Astrocyte (in vitro differentiated cells and primary cell): ENCODE results near the gene GPRASP3. TPM values are rescaled to one million over a fixed set of nuclear protein-coding genes. Genes with fewer than 3 reads are reported as not detected.
A peak's percentile ranks its signal among the peaks of the same experiment; 100 is the strongest.

ENCODE experiments used
- DNase-seq: peaks from one replicate; pipeline ENCODE4 v3.0.0-alpha.2; 2010; ENCODE audit warnings: low read depth
- FAIRE-seq: peaks from 2 replicates; lab custom pipeline; 2011; peaks lifted over from hg19 to GRCh38; lab: Jason Lieb, UNC
- H2AFZ ChIP-seq: 2 replicates; pipeline ENCODE4 v1.6.0; 2012; ENCODE audit warnings: low read depth, low read length, inconsistent platforms
- H3K27ac ChIP-seq: 2 replicates; pipeline ENCODE4 v1.5.1; 2011; ENCODE audit warnings: low read depth, low read length, inconsistent platforms
- H3K27me3 ChIP-seq: 2 replicates; pipeline ENCODE4 v1.6.0; 2011; ENCODE audit warnings: low read length, inconsistent platforms; ENCODE audit not compliant: insufficient read depth
- H3K36me3 ChIP-seq: 2 replicates; pipeline ENCODE4 v1.5.1; 2011; ENCODE audit warnings: low read length, inconsistent platforms; ENCODE audit not compliant: insufficient read depth
- H3K4me1 ChIP-seq: 2 replicates; pipeline ENCODE4 v1.5.1; 2011; ENCODE audit warnings: low read length, inconsistent platforms; ENCODE audit not compliant: insufficient read depth
- H3K4me2 ChIP-seq: 2 replicates; pipeline ENCODE4 v1.6.0; 2012; ENCODE audit warnings: low read length, inconsistent platforms
- H3K4me3 ChIP-seq: 2 replicates; pipeline ENCODE4 v1.5.1; 2011; ENCODE audit warnings: low read depth, mild to moderate bottlenecking, low read length, inconsistent platforms; ENCODE audit not compliant: insufficient read depth
- H3K79me2 ChIP-seq: 2 replicates; pipeline ENCODE4 v1.6.0; 2012; ENCODE audit warnings: mild to moderate bottlenecking, low read length, inconsistent platforms; ENCODE audit not compliant: insufficient read depth
- H3K9ac ChIP-seq: 2 replicates; pipeline ENCODE4 v1.6.0; 2012; ENCODE audit warnings: mild to moderate bottlenecking, low read length, inconsistent platforms
- H3K9me3 ChIP-seq: 2 replicates; pipeline ENCODE4 v1.5.1; 2012; ENCODE audit warnings: low read depth, mild to moderate bottlenecking, low read length, inconsistent platforms; ENCODE audit not compliant: insufficient read depth
- H4K20me1 ChIP-seq: 2 replicates; pipeline ENCODE4 v1.6.0; 2012; ENCODE audit warnings: low read length, inconsistent platforms; ENCODE audit not compliant: insufficient read depth
- H3K27ac Mint-ChIP-seq: one replicate; pipeline ENCODE4 v1.8.0; 2021; ENCODE audit warnings: mild to moderate bottlenecking, mixed read lengths; ENCODE audit not compliant: unreplicated experiment
- H3K27me3 Mint-ChIP-seq: one replicate; pipeline ENCODE4 v1.8.0; 2021; ENCODE audit warnings: low read depth, mixed read lengths; ENCODE audit not compliant: unreplicated experiment
- H3K36me3 Mint-ChIP-seq: one replicate; pipeline ENCODE4 v1.8.0; 2021; ENCODE audit warnings: low read depth, mixed read lengths; ENCODE audit not compliant: unreplicated experiment
- H3K4me1 Mint-ChIP-seq: one replicate; pipeline ENCODE4 v1.8.0; 2021; ENCODE audit warnings: low read depth, mixed read lengths; ENCODE audit not compliant: unreplicated experiment
- H3K4me3 Mint-ChIP-seq: one replicate; pipeline ENCODE4 v1.8.0; 2021; ENCODE audit warnings: mild to moderate bottlenecking, moderate library complexity, mixed read lengths; ENCODE audit not compliant: unreplicated experiment
- H3K9me3 Mint-ChIP-seq: one replicate; pipeline ENCODE4 v1.8.0; 2021; ENCODE audit warnings: mild to moderate bottlenecking, mixed read lengths; ENCODE audit not compliant: unreplicated experiment
- EZH2 ChIP-seq: IDR thresholded peaks from 2 replicates; pipeline ENCODE4 v1.6.1; 2012; ENCODE audit warnings: mild to moderate bottlenecking, low read length, inconsistent platforms; ENCODE audit not compliant: insufficient read depth
- total RNA-seq: library from RNA; stranded (reverse); gene quantifications from 2 replicates; pipeline ENCODE4 v1.2.1, GENCODE V29; 2021
- TF ChIP-seq, protein P1 (sequence below): IDR thresholded peaks from 2 replicates; pipeline ENCODE4 v1.5.1; 2011; ENCODE audit warnings: low read depth, mild to moderate bottlenecking, inconsistent platforms, low read length, moderate library complexity; ENCODE audit not compliant: insufficient read depth

GPRASP3 gene
- total RNA-seq, 1 donor from 2014 or later = 8.0 TPM

DNA sequence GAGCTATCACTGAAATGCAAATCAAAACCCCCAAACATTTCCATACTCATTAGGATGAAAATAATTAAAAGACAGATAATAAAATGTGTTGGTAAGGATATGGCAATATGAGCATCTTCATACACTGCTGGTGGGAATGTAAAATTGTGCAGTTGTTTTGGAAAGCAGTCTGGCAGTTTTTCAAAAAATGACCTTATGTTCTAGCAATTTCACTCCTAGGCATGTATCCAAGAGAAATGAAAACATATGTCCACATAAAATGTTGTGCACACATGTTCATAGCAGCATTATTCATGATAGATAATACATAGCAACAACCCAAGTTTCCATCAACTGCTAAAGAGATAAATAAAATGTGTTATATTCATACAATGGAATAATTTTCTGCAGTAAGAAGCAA is 23.0 kb upstream of the GPRASP3 start:
- Histone ChIP-seq H3K4me3 (no peak overlapping the region), H3K4me1 (no peaks in the 10 kb centered on the region), H3K9me3 (no peaks in the 10 kb centered on the region), H3K4me2 (no peak overlapping the region), H2AFZ (no peak overlapping the region), H4K20me1 (no peaks in the 10 kb centered on the region), H3K9ac (no peak overlapping the region), H3K27ac (no peak overlapping the region), H3K27me3 (no peaks in the 10 kb centered on the region), H3K36me3 (no peaks in the 10 kb centered on the region), H3K79me2 (no peaks in the 10 kb centered on the region)
- no peaks in the 10 kb centered on the region for H3K9me3 Mint-ChIP-seq
- TF ChIP-seq, protein P1, sequence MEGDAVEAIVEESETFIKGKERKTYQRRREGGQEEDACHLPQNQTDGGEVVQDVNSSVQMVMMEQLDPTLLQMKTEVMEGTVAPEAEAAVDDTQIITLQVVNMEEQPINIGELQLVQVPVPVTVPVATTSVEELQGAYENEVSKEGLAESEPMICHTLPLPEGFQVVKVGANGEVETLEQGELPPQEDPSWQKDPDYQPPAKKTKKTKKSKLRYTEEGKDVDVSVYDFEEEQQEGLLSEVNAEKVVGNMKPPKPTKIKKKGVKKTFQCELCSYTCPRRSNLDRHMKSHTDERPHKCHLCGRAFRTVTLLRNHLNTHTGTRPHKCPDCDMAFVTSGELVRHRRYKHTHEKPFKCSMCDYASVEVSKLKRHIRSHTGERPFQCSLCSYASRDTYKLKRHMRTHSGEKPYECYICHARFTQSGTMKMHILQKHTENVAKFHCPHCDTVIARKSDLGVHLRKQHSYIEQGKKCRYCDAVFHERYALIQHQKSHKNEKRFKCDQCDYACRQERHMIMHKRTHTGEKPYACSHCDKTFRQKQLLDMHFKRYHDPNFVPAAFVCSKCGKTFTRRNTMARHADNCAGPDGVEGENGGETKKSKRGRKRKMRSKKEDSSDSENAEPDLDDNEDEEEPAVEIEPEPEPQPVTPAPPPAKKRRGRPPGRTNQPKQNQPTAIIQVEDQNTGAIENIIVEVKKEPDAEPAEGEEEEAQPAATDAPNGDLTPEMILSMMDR = no peak
- TF ChIP-seq EZH2 = no peak
- no peaks in the 10 kb centered on the region for H3K36me3 Mint-ChIP-seq
- H3K4me1 Mint-ChIP-seq = no peaks in the 10 kb centered on the region
- DNase-seq (peak; percentile 19), FAIRE-seq (peak; percentile 69)
- no peak overlapping the region for H3K4me3 Mint-ChIP-seq
- H3K27ac Mint-ChIP-seq = no peak overlapping the region
- no peaks in the 10 kb centered on the region for H3K27me3 Mint-ChIP-seq

DNA sequence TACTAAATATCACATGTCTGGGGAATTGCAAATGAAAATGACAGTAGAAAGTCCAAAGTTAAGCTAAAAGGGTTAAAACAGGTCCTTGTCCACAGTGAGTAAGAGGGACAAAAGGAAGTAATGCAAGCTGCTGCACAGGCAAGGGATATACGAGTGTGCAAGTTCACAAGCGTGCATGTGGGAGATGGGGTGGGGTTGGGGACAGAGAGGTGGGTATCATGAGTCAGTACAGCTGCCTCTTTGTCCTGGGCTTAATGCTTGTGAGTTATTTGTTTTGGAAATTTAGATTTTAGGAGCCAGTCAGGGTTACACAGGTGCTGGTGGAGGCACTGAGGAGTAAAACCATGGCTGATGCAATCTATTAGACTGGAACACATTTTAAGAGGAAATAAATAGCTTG is 11.6 kb upstream of the GPRASP3 start:
- no peak overlapping the region for H3K4me3 ChIP-seq

DNA sequence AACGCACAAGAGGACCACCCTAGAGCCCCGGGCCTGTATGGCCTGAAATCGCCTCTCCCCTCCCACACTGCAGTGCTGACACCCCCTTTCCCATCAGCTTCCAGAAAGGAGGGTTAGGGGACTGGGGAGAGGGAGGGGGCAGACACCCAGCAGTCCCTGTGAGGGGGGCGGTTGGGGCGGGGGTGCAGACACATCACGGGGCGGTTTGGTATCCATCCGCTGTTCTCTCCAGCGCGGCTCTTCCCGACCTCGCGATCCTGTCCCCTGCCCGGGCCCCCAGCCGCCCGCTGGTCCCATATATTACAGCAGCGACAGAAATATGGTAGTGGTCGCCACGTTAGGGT is 8.7 kb upstream of the GPRASP3 start:
- FAIRE-seq = no peak
- H2AFZ ChIP-seq = peak overlapping the region; percentile 79
- H3K4me1 ChIP-seq = no peaks in the 10 kb centered on the region
- H3K4me3 ChIP-seq = peak overlapping the region; percentile 62
- peak overlapping the region; percentile 79 for H3K9ac ChIP-seq
- no peak for TF ChIP-seq EZH2
- TF ChIP-seq, protein P1 = no peak
- Mint-ChIP-seq H3K27me3 (peaks cover 6% of the 10 kb centered on the region), H3K4me3 (no peak overlapping the region), H3K36me3 (peaks cover 2% of the 10 kb centered on the region), H3K9me3 (no peaks in the 10 kb centered on the region), H3K27ac (no peak overlapping the region), H3K4me1 (no peaks in the 10 kb centered on the region)
- H3K27me3 ChIP-seq = no peaks in the 10 kb centered on the region
- H3K27ac ChIP-seq = no peak overlapping the region
- no peaks in the 10 kb centered on the region for H3K9me3 ChIP-seq
- peak overlapping the region; percentile 94 for H3K4me2 ChIP-seq
- no peak for DNase-seq
- H3K36me3 ChIP-seq = no peaks in the 10 kb centered on the region
- H3K79me2 ChIP-seq = no peaks in the 10 kb centered on the region
- no peaks in the 10 kb centered on the region for H4K20me1 ChIP-seq

More for the DNA sequence above, 11.6 kb upstream of the GPRASP3 start:
- no peaks in the 10 kb centered on the region for H4K20me1 ChIP-seq
- H3K36me3 ChIP-seq = no peaks in the 10 kb centered on the region
- no peaks in the 10 kb centered on the region for H3K27me3 ChIP-seq
- Mint-ChIP-seq H3K4me3 (no peak overlapping the region), H3K27ac (no peak overlapping the region), H3K4me1 (no peaks in the 10 kb centered on the region), H3K36me3 (peaks cover 2% of the 10 kb centered on the region), H3K9me3 (no peaks in the 10 kb centered on the region), H3K27me3 (peaks cover 6% of the 10 kb centered on the region)
- no peaks in the 10 kb centered on the region for H3K9me3 ChIP-seq
- H3K4me1 ChIP-seq = no peaks in the 10 kb centered on the region
- no peaks in the 10 kb centered on the region for H3K79me2 ChIP-seq
- H2AFZ ChIP-seq = no peak overlapping the region
- TF ChIP-seq, protein P1 = no peak
- TF ChIP-seq EZH2 = no peak
- H3K27ac ChIP-seq = no peak overlapping the region
- no peak for DNase-seq
- no peak overlapping the region for H3K9ac ChIP-seq
- H3K4me2 ChIP-seq = no peak overlapping the region
- FAIRE-seq = peak; percentile 55
